ENCODE results near the gene RNU5D-1.
"Not testable (repeated sequence)": the region's sequence is repeated elsewhere in the genome, so short reads cannot be mapped to it uniquely, and the experiment has no call there.

Gene RNU5D-1

GRCh38 chr1:44775078-44775929 lies 44.3 kb upstream of the RNU5D-1 start, which contains the start of gene RPS8 (continued):
- TF ChIP-seq TSHZ1 (tag by site-specific recombination; IDR thresholded peaks at IDR 0.05; ENCODE audit: borderline replicate concordance) (no peak), ZNF654 (tag by site-specific recombination; IDR thresholded peaks at IDR 0.05; ENCODE audit: low read depth) (no peak), ZNF549 (tag by site-specific recombination; IDR thresholded peaks at IDR 0.05) (no peak), REST (tag by site-specific recombination; IDR thresholded peaks at IDR 0.05) (no peak), PATZ1 (tag by site-specific recombination; IDR thresholded peaks at IDR 0.05) (peak; percentile 82), ZNF394 (tag by site-specific recombination; IDR thresholded peaks at IDR 0.05; ENCODE audit: borderline replicate concordance) (peak; percentile 69; the same call in 1 of the 2 replicates), YY1 (tag by site-specific recombination; IDR thresholded peaks at IDR 0.05) (peak; percentile 86; the same call in 1 of the 2 replicates), PBX3 (CRISPR knock-in tag; IDR thresholded peaks at IDR 0.05) (0 out of 2 replicates have a peak, but pooled peaks have one; percentile 30), ZNF626 (tag by site-specific recombination; IDR thresholded peaks at IDR 0.05) (no peak), ZNF514 (tag by site-specific recombination; IDR thresholded peaks at IDR 0.05) (no peak), ZNF830 (tag by site-specific recombination; IDR thresholded peaks at IDR 0.05; ENCODE audit: low read depth) (no peak)

- H3K9me3 ChIP-seq (ENCODE audit: control insufficient read depth, insufficient read depth, low read depth, low read length); H3K27ac ChIP-seq (ENCODE audit: extremely low read depth, low read depth, low read length); H3K4me1 ChIP-seq (ENCODE audit: control insufficient read depth, insufficient read depth, low read length); H3K4me3 ChIP-seq (ENCODE audit: low read depth, low read length): not testable (repeated sequence)
- ChIA-PET POLR2A (interaction anchor here (1.4 to 2.4 kb wide), 5 partner anchors 9 to 92 kb away, joined by 4 to 15 read pairs (median 5); partner anchors contain the start of genes ARMH1, BTBD19, RNU5D-1 and RPS8), CTCF (interaction anchor here (1.3 to 1.7 kb wide), 2 partner anchors 19 to 35 kb away, joined by 4 read pairs; partner anchors contain the start of gene RNU5D-1)
- peaks cover 40 to 69% of the 10 kb centered on the region in 2 experiments for H3K36me3 ChIP-seq (ENCODE audit: control insufficient read depth in 2 of 2, insufficient read depth in 1 of 2, low read length in 2 of 2)
These were observed 35.5 kb upstream of the RNU5D-1 start for GRCh38 chr1:44766421-44766820.
